GM23338 (cell line): ENCODE data around the gene LMOD1.

Experiments
- CREB1 ChIP-seq: fragments of 250-450 bp; sonication (Bioruptor Pico); IDR thresholded peaks from 2 replicates; pipeline ENCODE4 v1.5.0; 2020; ENCODE audit warnings: low read depth, mild to moderate bottlenecking, moderate library complexity
- ETS1 ChIP-seq: IDR thresholded peaks from 2 replicates; pipeline ENCODE4 v1.6.1; 2016; ENCODE audit warnings: antibody characterized with exemption
- EZH2 ChIP-seq: fragments of 200-600 bp; sonication (generic); IDR thresholded peaks from one replicate; pipeline ENCODE4 v1.8.0; 2017; ENCODE audit warnings: antibody characterized with exemption, mild to moderate bottlenecking, low read depth; ENCODE audit not compliant: unreplicated experiment
- EZH2phosphoT487 ChIP-seq: fragments of 200-600 bp; sonication (generic); IDR thresholded peaks from one replicate; pipeline ENCODE4 v1.8.1; 2018; ENCODE audit warnings: antibody characterized with exemption; ENCODE audit not compliant: unreplicated experiment
- JUNB ChIP-seq: IDR thresholded peaks from one replicate; pipeline ENCODE4 v1.6.1; 2016; ENCODE audit warnings: antibody characterized with exemption; ENCODE audit not compliant: unreplicated experiment
- NANOG ChIP-seq: IDR thresholded peaks from 2 replicates; pipeline ENCODE4 v1.6.1; 2016; ENCODE audit warnings: antibody characterized with exemption, borderline replicate concordance
- POLR2AphosphoS5 ChIP-seq: IDR thresholded peaks from 2 replicates; pipeline ENCODE4 v1.6.1; 2016; ENCODE audit warnings: antibody characterized with exemption, low read depth
- REST ChIP-seq: IDR thresholded peaks from one replicate; pipeline ENCODE4 v1.6.1; 2018; ENCODE audit warnings: antibody characterized with exemption; ENCODE audit not compliant: unreplicated experiment
- STAT1 ChIP-seq: IDR thresholded peaks from one replicate; pipeline ENCODE4 v1.6.1; 2016; ENCODE audit warnings: antibody characterized with exemption; ENCODE audit not compliant: unreplicated experiment
- ZNF114 ChIP-seq: fragments of 250-450 bp; sonication (Bioruptor Pico); IDR thresholded peaks from 2 replicates; pipeline ENCODE4 v1.5.0; 2020; ENCODE audit warnings: mild to moderate bottlenecking, moderate library complexity
- ZNF331 ChIP-seq: fragments of 250-450 bp; sonication (Bioruptor Pico); IDR thresholded peaks from 2 replicates; pipeline ENCODE4 v1.5.0; 2020; ENCODE audit warnings: low read depth, mild to moderate bottlenecking, moderate library complexity
- TF ChIP-seq, protein P1 (sequence below), 2 experiments: fragments of 200-600 bp in 1 of 2; sonication (generic) in 1 of 2; conservative IDR thresholded peaks; 2 replicates each; pipeline versions ENCODE4 v1.5.1 to v1.6.1; 2016 to 2017; ENCODE audit warnings: antibody characterized with exemption in 2 of 2, low read depth in 2 of 2, mild to moderate bottlenecking in 2 of 2, moderate library complexity in 1 of 2
- TF ChIP-seq, protein P2 (sequence below): fragments of 250-450 bp; sonication (Bioruptor Pico); IDR thresholded peaks from 2 replicates; pipeline ENCODE4 v1.5.0; 2020; ENCODE audit warnings: mild to moderate bottlenecking, moderate library complexity

- TF ChIP-seq, protein P1, sequence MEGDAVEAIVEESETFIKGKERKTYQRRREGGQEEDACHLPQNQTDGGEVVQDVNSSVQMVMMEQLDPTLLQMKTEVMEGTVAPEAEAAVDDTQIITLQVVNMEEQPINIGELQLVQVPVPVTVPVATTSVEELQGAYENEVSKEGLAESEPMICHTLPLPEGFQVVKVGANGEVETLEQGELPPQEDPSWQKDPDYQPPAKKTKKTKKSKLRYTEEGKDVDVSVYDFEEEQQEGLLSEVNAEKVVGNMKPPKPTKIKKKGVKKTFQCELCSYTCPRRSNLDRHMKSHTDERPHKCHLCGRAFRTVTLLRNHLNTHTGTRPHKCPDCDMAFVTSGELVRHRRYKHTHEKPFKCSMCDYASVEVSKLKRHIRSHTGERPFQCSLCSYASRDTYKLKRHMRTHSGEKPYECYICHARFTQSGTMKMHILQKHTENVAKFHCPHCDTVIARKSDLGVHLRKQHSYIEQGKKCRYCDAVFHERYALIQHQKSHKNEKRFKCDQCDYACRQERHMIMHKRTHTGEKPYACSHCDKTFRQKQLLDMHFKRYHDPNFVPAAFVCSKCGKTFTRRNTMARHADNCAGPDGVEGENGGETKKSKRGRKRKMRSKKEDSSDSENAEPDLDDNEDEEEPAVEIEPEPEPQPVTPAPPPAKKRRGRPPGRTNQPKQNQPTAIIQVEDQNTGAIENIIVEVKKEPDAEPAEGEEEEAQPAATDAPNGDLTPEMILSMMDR (conservative IDR thresholded peaks at IDR 0.05; ENCODE audit: low read depth in 2 of 2): no peak
- no peak for TF ChIP-seq REST
- no peak for TF ChIP-seq EZH2phosphoT487
- TF ChIP-seq EZH2: no peak
- no peak for TF ChIP-seq POLR2AphosphoS5
- no peak for TF ChIP-seq JUNB
- no peak for TF ChIP-seq NANOG
- TF ChIP-seq ZNF114 (CRISPR knock-in tag): no peak
- no peak for TF ChIP-seq CREB1 (CRISPR knock-in tag)
- no peak for TF ChIP-seq ETS1
- no peak for TF ChIP-seq ZNF331 (CRISPR knock-in tag)
- no peak for TF ChIP-seq STAT1
- TF ChIP-seq, protein P2, sequence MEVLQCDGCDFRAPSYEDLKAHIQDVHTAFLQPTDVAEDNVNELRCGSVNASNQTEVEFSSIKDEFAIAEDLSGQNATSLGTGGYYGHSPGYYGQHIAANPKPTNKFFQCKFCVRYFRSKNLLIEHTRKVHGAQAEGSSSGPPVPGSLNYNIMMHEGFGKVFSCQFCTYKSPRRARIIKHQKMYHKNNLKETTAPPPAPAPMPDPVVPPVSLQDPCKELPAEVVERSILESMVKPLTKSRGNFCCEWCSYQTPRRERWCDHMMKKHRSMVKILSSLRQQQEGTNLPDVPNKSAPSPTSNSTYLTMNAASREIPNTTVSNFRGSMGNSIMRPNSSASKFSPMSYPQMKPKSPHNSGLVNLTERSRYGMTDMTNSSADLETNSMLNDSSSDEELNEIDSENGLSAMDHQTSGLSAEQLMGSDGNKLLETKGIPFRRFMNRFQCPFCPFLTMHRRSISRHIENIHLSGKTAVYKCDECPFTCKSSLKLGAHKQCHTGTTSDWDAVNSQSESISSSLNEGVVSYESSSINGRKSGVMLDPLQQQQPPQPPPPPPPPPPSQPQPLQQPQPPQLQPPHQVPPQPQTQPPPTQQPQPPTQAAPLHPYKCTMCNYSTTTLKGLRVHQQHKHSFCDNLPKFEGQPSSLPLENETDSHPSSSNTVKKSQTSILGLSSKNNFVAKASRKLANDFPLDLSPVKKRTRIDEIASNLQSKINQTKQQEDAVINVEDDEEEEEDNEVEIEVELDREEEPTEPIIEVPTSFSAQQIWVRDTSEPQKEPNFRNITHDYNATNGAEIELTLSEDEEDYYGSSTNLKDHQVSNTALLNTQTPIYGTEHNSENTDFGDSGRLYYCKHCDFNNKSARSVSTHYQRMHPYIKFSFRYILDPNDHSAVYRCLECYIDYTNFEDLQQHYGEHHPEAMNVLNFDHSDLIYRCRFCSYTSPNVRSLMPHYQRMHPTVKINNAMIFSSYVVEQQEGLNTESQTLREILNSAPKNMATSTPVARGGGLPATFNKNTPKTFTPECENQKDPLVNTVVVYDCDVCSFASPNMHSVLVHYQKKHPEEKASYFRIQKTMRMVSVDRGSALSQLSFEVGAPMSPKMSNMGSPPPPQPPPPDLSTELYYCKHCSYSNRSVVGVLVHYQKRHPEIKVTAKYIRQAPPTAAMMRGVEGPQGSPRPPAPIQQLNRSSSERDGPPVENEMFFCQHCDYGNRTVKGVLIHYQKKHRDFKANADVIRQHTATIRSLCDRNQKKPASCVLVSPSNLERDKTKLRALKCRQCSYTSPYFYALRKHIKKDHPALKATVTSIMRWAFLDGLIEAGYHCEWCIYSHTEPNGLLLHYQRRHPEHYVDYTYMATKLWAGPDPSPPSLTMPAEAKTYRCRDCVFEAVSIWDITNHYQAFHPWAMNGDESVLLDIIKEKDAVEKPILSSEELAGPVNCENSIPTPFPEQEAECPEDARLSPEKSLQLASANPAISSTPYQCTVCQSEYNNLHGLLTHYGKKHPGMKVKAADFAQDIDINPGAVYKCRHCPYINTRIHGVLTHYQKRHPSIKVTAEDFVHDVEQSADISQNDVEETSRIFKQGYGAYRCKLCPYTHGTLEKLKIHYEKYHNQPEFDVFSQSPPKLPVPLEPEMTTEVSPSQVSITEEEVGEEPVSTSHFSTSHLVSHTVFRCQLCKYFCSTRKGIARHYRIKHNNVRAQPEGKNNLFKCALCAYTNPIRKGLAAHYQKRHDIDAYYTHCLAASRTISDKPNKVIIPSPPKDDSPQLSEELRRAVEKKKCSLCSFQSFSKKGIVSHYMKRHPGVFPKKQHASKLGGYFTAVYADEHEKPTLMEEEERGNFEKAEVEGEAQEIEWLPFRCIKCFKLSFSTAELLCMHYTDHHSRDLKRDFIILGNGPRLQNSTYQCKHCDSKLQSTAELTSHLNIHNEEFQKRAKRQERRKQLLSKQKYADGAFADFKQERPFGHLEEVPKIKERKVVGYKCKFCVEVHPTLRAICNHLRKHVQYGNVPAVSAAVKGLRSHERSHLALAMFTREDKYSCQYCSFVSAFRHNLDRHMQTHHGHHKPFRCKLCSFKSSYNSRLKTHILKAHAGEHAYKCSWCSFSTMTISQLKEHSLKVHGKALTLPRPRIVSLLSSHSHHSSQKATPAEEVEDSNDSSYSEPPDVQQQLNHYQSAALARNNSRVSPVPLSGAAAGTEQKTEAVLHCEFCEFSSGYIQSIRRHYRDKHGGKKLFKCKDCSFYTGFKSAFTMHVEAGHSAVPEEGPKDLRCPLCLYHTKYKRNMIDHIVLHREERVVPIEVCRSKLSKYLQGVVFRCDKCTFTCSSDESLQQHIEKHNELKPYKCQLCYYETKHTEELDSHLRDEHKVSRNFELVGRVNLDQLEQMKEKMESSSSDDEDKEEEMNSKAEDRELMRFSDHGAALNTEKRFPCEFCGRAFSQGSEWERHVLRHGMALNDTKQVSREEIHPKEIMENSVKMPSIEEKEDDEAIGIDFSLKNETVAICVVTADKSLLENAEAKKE (CRISPR knock-in tag): no peak
These were observed 59.1 kb downstream of the LMOD1 start for GRCh38 chr1:201887116-201887866.
